NCI-H510A treated with DMSO at 0.1 percent for 48 hours (cell line): ENCODE results near the gene WIPF1.

Source experiments
- DNase-seq: peaks from one replicate; lab custom pipeline; 2025; lab: John Stamatoyannopoulos, UW

WIPF1 gene

GRCh38 chr2:174597345-174598047 is at the start of gene WIPF1:
Gene WIPF1 (minus strand): TSS chr2:174597804. CDS start chr2:174585573, 12,231 bp downstream.
- DNase-seq: no peak

- DNase-seq: no peak
Measured at GRCh38 chr2:174645296-174645695, 47.7 kb upstream of the WIPF1 start.

- no peak for DNase-seq
Measured at GRCh38 chr2:174644406-174644805, 46.8 kb upstream of the WIPF1 start.

- DNase-seq: no peak
Measured at GRCh38 chr2:174643356-174643755, 45.8 kb upstream of the WIPF1 start.

GRCh38 chr2:174641168-174641567 is 43.6 kb upstream of the WIPF1 start:
- DNase-seq: no peak

- no peak for DNase-seq
Measured at GRCh38 chr2:174636987-174637386, 39.4 kb upstream of the WIPF1 start.

GRCh38 chr2:174635776-174636404 is 38.3 kb upstream of the WIPF1 start:
- DNase-seq: no peak

GRCh38 chr2:174635015-174635593 is 37.5 kb upstream of the WIPF1 start:
- no peak for DNase-seq

- no peak for DNase-seq
Measured at GRCh38 chr2:174634130-174635014, 36.8 kb upstream of the WIPF1 start.

GRCh38 chr2:174633623-174633930 is 36.0 kb upstream of the WIPF1 start:
- DNase-seq: no peak

- no peak for DNase-seq
Measured at GRCh38 chr2:174632841-174633622, 35.4 kb upstream of the WIPF1 start.

GRCh38 chr2:174631009-174631981 is 33.7 kb upstream of the WIPF1 start:
- DNase-seq: no peak

GRCh38 chr2:174630107-174630506 is 32.5 kb upstream of the WIPF1 start:
- no peak for DNase-seq

GRCh38 chr2:174629506-174629905 is 31.9 kb upstream of the WIPF1 start:
- DNase-seq: no peak

- DNase-seq: no peak
Measured at GRCh38 chr2:174628528-174629169, 31.0 kb upstream of the WIPF1 start.

GRCh38 chr2:174627216-174627615 is 29.6 kb upstream of the WIPF1 start:
- no peak for DNase-seq

GRCh38 chr2:174624895-174625430 is 27.4 kb upstream of the WIPF1 start:
- DNase-seq: no peak

GRCh38 chr2:174623690-174624089 is 26.1 kb upstream of the WIPF1 start:
- DNase-seq: no peak

GRCh38 chr2:174623106-174623637 is 25.6 kb upstream of the WIPF1 start:
- DNase-seq: no peak

GRCh38 chr2:174621323-174621722 is 23.7 kb upstream of the WIPF1 start:
- no peak for DNase-seq
